Natural killer cell treated with Interleukin-12 subunit alpha and Interleukin-12 subunit beta and Interleukin-15 and Interleukin-18, amount 100 ng/mL, for 72 hours (primary cell): Measurements from ENCODE around the gene CD82. TPM values are rescaled to one million over a fixed set of nuclear protein-coding genes. Genes with fewer than 3 reads are reported as not detected.
A peak's percentile ranks its signal among the peaks of the same experiment; 100 is the strongest.

Experiments
- ATAC-seq, 2 donors: fragments of 150-1000 bp; cut with Tn5 transposase in 1 of 2; sonication (Bioruptor Pico), chemical (Tn5 transposase) in 1 of 2; 2 replicates each; pipeline ENCODE4 v1.10.0; 2021
- DNase-seq: peaks from one replicate; pipeline ENCODE4 v3.0.0; 2022; ENCODE audit warnings: low spot score
- H3K27ac Mint-ChIP-seq, 2 donors: 1 replicate in 1 of 2; 2 replicates in 1 of 2; pipeline ENCODE4 v1.8.0; 2022; ENCODE audit warnings: mixed read lengths in 2 of 2, mild to moderate bottlenecking in 1 of 2, moderate library complexity in 1 of 2
- H3K27me3 Mint-ChIP-seq, 2 donors: 1 replicate in 1 of 2; 2 replicates in 1 of 2; pipeline ENCODE4 v1.8.0; 2022; ENCODE audit warnings: mixed read lengths in 2 of 2
- H3K36me3 Mint-ChIP-seq: one replicate; pipeline ENCODE4 v1.8.0; 2022; ENCODE audit warnings: mixed read lengths
- H3K4me1 Mint-ChIP-seq, 2 donors: 1 replicate in 1 of 2; 2 replicates in 1 of 2; pipeline ENCODE4 v1.8.0; 2022; ENCODE audit warnings: low read depth in 2 of 2, mixed read lengths in 2 of 2, mild to moderate bottlenecking in 1 of 2
- H3K4me3 Mint-ChIP-seq: one replicate; pipeline ENCODE4 v1.8.0; 2022; ENCODE audit warnings: mixed read lengths
- H3K9me3 Mint-ChIP-seq: 2 replicates; pipeline ENCODE4 v1.8.0; 2022; ENCODE audit warnings: mixed read lengths
- total RNA-seq, 2 donors: library from RNA; stranded (reverse); gene quantifications; one replicate each; pipeline ENCODE4 v1.2.3, GENCODE V29; 2022

Gene CD82
- total RNA-seq, 2 donors from 2014 or later = 39.3 to 158 TPM

- H3K4me3 Mint-ChIP-seq = no peak overlapping the region
- H3K9me3 Mint-ChIP-seq = no peaks in the 10 kb centered on the region
- DNase-seq (no peak), ATAC-seq (no peak)
- no peaks in the 10 kb centered on the region for H3K36me3 Mint-ChIP-seq
- peaks cover 0 to 2% of the 10 kb centered on the region in 2 donors for H3K27me3 Mint-ChIP-seq
- H3K4me1 Mint-ChIP-seq = peaks cover 0 to 13% of the 10 kb centered on the region in 2 donors
- H3K27ac Mint-ChIP-seq = no peak overlapping the region
Observed at GRCh38 chr11:44620328-44620725, 54.9 kb downstream of the CD82 start.

- ATAC-seq = peak in 1 of 2 donors; percentile 63
- H3K27ac Mint-ChIP-seq = no peak overlapping the region
- H3K27me3 Mint-ChIP-seq = peaks cover 0 to 2% of the 10 kb centered on the region in 2 donors
- no peaks in the 10 kb centered on the region for H3K9me3 Mint-ChIP-seq
- no peaks in the 10 kb centered on the region for H3K36me3 Mint-ChIP-seq
- DNase-seq = no peak
- H3K4me1 Mint-ChIP-seq = peaks cover 0 to 9% of the 10 kb centered on the region in 2 donors
- H3K4me3 Mint-ChIP-seq = no peak overlapping the region
Observed at GRCh38 chr11:44621140-44621681, 55.7 kb downstream of the CD82 start.

- Mint-ChIP-seq H3K4me1 (peaks cover 0 to 9% of the 10 kb centered on the region in 2 donors), H3K27ac (no peak overlapping the region), H3K4me3 (no peak overlapping the region), H3K36me3 (no peaks in the 10 kb centered on the region), H3K27me3 (peaks cover 0 to 2% of the 10 kb centered on the region in 2 donors), H3K9me3 (no peaks in the 10 kb centered on the region)
- ATAC-seq (no peak), DNase-seq (no peak)
Observed at GRCh38 chr11:44621784-44622183, 56.3 kb downstream of the CD82 start.

- no peaks in the 10 kb centered on the region for H3K9me3 Mint-ChIP-seq
- DNase-seq (no peak), ATAC-seq (no peak)
- H3K27me3 Mint-ChIP-seq = peaks cover 0 to 2% of the 10 kb centered on the region in 2 donors
- peaks cover 0 to 9% of the 10 kb centered on the region in 2 donors for H3K4me1 Mint-ChIP-seq
- no peak overlapping the region for H3K4me3 Mint-ChIP-seq
- H3K27ac Mint-ChIP-seq = no peak overlapping the region
- H3K36me3 Mint-ChIP-seq = no peaks in the 10 kb centered on the region
Observed at GRCh38 chr11:44622190-44622650, 56.8 kb downstream of the CD82 start.

GRCh38 chr11:44622721-44623258 lies 57.3 kb downstream of the CD82 start:
- H3K4me3 Mint-ChIP-seq = no peak overlapping the region
- ATAC-seq (no peak), DNase-seq (no peak)
- H3K36me3 Mint-ChIP-seq = no peaks in the 10 kb centered on the region
- peaks cover 0 to 2% of the 10 kb centered on the region in 2 donors for H3K27me3 Mint-ChIP-seq
- H3K9me3 Mint-ChIP-seq = no peaks in the 10 kb centered on the region
- H3K27ac Mint-ChIP-seq = no peak overlapping the region
- peaks cover 0 to 9% of the 10 kb centered on the region in 2 donors for H3K4me1 Mint-ChIP-seq

- Mint-ChIP-seq H3K4me3 (no peak overlapping the region), H3K4me1 (peaks cover 0 to 9% of the 10 kb centered on the region in 2 donors), H3K9me3 (no peaks in the 10 kb centered on the region), H3K27ac (no peak overlapping the region), H3K27me3 (peaks cover 0 to 2% of the 10 kb centered on the region in 2 donors), H3K36me3 (no peaks in the 10 kb centered on the region)
- no peak for DNase-seq
- ATAC-seq = no peak
Observed at GRCh38 chr11:44623341-44623730, 57.9 kb downstream of the CD82 start.

GRCh38 chr11:44623731-44624491 lies 58.4 kb downstream of the CD82 start:
- Mint-ChIP-seq H3K27me3 (peaks cover 0 to 4% of the 10 kb centered on the region in 2 donors), H3K27ac (no peak overlapping the region), H3K9me3 (no peaks in the 10 kb centered on the region), H3K4me1 (peaks cover 0 to 9% of the 10 kb centered on the region in 2 donors), H3K36me3 (no peaks in the 10 kb centered on the region), H3K4me3 (no peak overlapping the region)
- ATAC-seq (no peak), DNase-seq (no peak)

- Mint-ChIP-seq H3K36me3 (no peaks in the 10 kb centered on the region), H3K9me3 (no peaks in the 10 kb centered on the region), H3K4me3 (no peak overlapping the region), H3K4me1 (peaks cover 0 to 9% of the 10 kb centered on the region in 2 donors), H3K27me3 (peaks cover 0 to 6% of the 10 kb centered on the region in 2 donors), H3K27ac (no peak overlapping the region)
- ATAC-seq (no peak), DNase-seq (no peak)
Observed at GRCh38 chr11:44624761-44625221, 59.3 kb downstream of the CD82 start.

GRCh38 chr11:44625759-44626523 lies 60.5 kb downstream of the CD82 start:
- ATAC-seq (no peak), DNase-seq (no peak)
- Mint-ChIP-seq H3K4me1 (peaks cover 0 to 4% of the 10 kb centered on the region in 2 donors), H3K27me3 (peaks cover 0 to 9% of the 10 kb centered on the region in 2 donors), H3K27ac (no peak overlapping the region), H3K36me3 (no peaks in the 10 kb centered on the region), H3K4me3 (no peak overlapping the region), H3K9me3 (no peaks in the 10 kb centered on the region)

GRCh38 chr11:44626645-44627044 lies 61.2 kb downstream of the CD82 start:
- Mint-ChIP-seq H3K27me3 (peaks cover 2 to 9% of the 10 kb centered on the region in 2 donors), H3K36me3 (no peaks in the 10 kb centered on the region), H3K27ac (no peak overlapping the region), H3K9me3 (no peaks in the 10 kb centered on the region), H3K4me3 (no peak overlapping the region), H3K4me1 (peaks cover 0 to 4% of the 10 kb centered on the region in 2 donors)
- ATAC-seq = no peak
- DNase-seq = no peak

- Mint-ChIP-seq H3K9me3 (no peaks in the 10 kb centered on the region), H3K4me1 (peaks cover 0 to 4% of the 10 kb centered on the region in 2 donors), H3K27me3 (peaks cover 8 to 14% of the 10 kb centered on the region in 2 donors), H3K27ac (no peak overlapping the region), H3K4me3 (no peak overlapping the region), H3K36me3 (no peaks in the 10 kb centered on the region)
- DNase-seq (no peak), ATAC-seq (no peak)
Observed at GRCh38 chr11:44627165-44627789, 61.8 kb downstream of the CD82 start.

- Mint-ChIP-seq H3K27ac (peak overlapping the region in 1 of 2 donors; percentile 40), H3K4me1 (peaks cover 0 to 4% of the 10 kb centered on the region in 2 donors), H3K9me3 (no peaks in the 10 kb centered on the region), H3K36me3 (no peaks in the 10 kb centered on the region), H3K27me3 (peaks cover 11 to 14% of the 10 kb centered on the region in 2 donors), H3K4me3 (no peak overlapping the region)
- DNase-seq (no peak), ATAC-seq (no peak)
Observed at GRCh38 chr11:44627911-44628729, 62.7 kb downstream of the CD82 start.
